ENCODE data around the gene NDUFB8. TPM values are rescaled to one million over a fixed set of nuclear protein-coding genes. Genes with fewer than 3 reads are reported as not detected.
A peak's percentile ranks its signal among the peaks of the same experiment; 100 is the strongest.

The NDUFB8 gene
- total RNA-seq, 2 donors from 2014 or later: 195 to 222 TPM

- intact Hi-C loops (cut with DNase I): loop anchor here (5.0 kb wide), 2 partner anchors 86 to 176 kb away; no protein-coding TSS in a partner anchor
- peak overlapping the region; percentile 32 to 33 for H3K4me3 ChIP-seq
- H3K9me3 ChIP-seq: no peaks in the 10 kb centered on the region
- 15% methylated on average over 7 of the region's 7 CpGs for WGBS
- TF ChIP-seq CTCF (IDR thresholded peaks at IDR 0.05) (peak; percentile 31 to 84 (median 78)), POLR2AphosphoS5 (IDR thresholded peaks at IDR 0.05) (peak; percentile 33), POLR2A (IDR thresholded peaks at IDR 0.05) (no peak)
- H3K27me3 ChIP-seq (replicated peaks; ENCODE audit: insufficient read depth): no peaks in the 10 kb centered on the region
- no peaks in the 10 kb centered on the region for H3K4me1 ChIP-seq (replicated peaks)
- DNase-seq (ENCODE audit: low spot score): peak; percentile 77
- H3K36me3 ChIP-seq: no peaks in the 10 kb centered on the region
- no peak overlapping the region for H3K27ac ChIP-seq
These were observed 10.9 kb downstream of the NDUFB8 start for GRCh38 chr10:100518761-100519241.

DNA sequence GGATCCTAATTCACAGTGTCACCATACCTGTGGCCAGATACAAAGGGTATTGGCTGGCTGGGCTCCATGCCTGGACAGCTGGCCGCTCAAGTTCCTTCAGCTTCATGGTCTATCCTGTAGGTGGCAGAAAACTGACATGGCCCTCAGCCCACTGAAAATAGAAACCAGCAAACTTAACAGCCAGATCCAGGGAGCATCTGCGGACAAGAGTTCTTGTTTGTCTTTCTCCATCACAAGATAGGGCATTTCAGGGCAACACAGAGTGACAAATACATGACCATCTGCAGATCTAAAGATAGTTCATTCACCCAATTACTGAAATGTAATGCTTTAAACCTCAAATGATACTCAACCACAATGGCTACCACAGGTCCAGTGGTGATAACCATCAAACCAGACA is 12.8 kb downstream of the NDUFB8 start:
- WGBS: 81% methylated on average over 2 of the region's 2 CpGs
- intact Hi-C loops (cut with DNase I): loop anchor here (5.0 kb wide), 2 partner anchors 85 to 175 kb away; no protein-coding TSS in a partner anchor
- no peaks in the 10 kb centered on the region for H3K4me1 ChIP-seq (replicated peaks)
- H3K27ac ChIP-seq: no peak overlapping the region
- no peak for DNase-seq (ENCODE audit: low spot score)
- H3K36me3 ChIP-seq: no peaks in the 10 kb centered on the region
- TF ChIP-seq CTCF (IDR thresholded peaks at IDR 0.05) (no peak), POLR2AphosphoS5 (IDR thresholded peaks at IDR 0.05) (no peak), POLR2A (IDR thresholded peaks at IDR 0.05) (no peak)
- no peaks in the 10 kb centered on the region for H3K9me3 ChIP-seq
- H3K4me3 ChIP-seq: no peak overlapping the region
- no peaks in the 10 kb centered on the region for H3K27me3 ChIP-seq (replicated peaks; ENCODE audit: insufficient read depth)

- Histone ChIP-seq H3K4me1 (replicated peaks) (no peaks in the 10 kb centered on the region), H3K4me3 (no peak overlapping the region), H3K27ac (no peak overlapping the region), H3K36me3 (no peaks in the 10 kb centered on the region), H3K9me3 (no peaks in the 10 kb centered on the region), H3K27me3 (replicated peaks; ENCODE audit: insufficient read depth) (no peaks in the 10 kb centered on the region)
- peak; percentile 72 for TF ChIP-seq POLR2AphosphoS5 (IDR thresholded peaks at IDR 0.05)
- no peak for TF ChIP-seq CTCF (IDR thresholded peaks at IDR 0.05)
- TF ChIP-seq POLR2A (IDR thresholded peaks at IDR 0.05): no peak
- intact Hi-C loops (cut with DNase I): loop anchor here (5.0 kb wide), 2 partner anchors 83 to 173 kb away; no protein-coding TSS in a partner anchor
- WGBS: 45% methylated on average over 3 of the region's 3 CpGs
- DNase-seq (ENCODE audit: low spot score): peak; percentile 51
These were observed 14.1 kb downstream of the NDUFB8 start for GRCh38 chr10:100515612-100516011.

DNA sequence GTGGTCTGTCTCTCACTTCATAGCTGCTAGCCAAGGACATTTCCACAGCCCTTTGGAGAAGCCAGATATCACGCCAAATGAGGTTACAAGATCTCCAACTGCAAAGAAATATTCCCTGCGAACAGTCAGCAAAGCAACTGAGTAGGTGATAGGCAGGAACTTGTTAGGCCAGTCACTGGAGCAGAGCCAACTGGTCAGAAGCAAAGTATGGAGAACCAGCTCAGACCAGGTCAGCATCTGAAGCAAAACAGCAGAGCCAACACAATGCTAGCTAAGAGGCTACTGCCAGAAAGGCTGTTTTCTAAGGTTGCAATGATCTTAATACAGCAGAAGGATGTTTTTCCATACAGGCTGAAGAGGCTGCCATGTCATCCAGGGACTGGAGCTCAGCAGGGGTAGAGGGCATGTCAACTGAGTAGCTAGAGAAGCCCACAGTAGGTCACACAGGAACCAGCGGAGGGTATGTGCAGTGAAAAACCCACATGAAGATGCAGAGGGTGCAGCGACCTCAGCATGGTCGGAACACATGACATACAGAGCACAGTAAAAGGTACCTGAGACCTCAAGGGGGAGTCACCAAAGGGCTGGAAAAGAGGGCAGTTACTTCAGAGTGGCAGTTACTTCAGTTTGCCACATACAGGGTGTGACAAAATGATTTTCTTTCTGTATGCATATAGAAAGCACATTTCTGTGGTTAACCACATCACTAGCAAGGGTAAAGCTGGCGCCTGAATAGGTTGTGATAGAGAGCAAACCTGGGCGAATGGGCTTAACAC is 18.9 kb downstream of the NDUFB8 start:
- no peaks in the 10 kb centered on the region for H3K9me3 ChIP-seq
- peak; percentile 73 for DNase-seq (ENCODE audit: low spot score)
- intact Hi-C loops (cut with DNase I): no loop called here
- no peak overlapping the region for H3K4me3 ChIP-seq
- peak; percentile 48 for TF ChIP-seq POLR2AphosphoS5 (IDR thresholded peaks at IDR 0.05)
- TF ChIP-seq POLR2A (IDR thresholded peaks at IDR 0.05): no peak
- no peaks in the 10 kb centered on the region for H3K27me3 ChIP-seq (replicated peaks; ENCODE audit: insufficient read depth)
- H3K36me3 ChIP-seq: no peaks in the 10 kb centered on the region
- 79% methylated on average over 7 of the region's 7 CpGs for WGBS
- H3K4me1 ChIP-seq (replicated peaks): no peaks in the 10 kb centered on the region
- no peak overlapping the region for H3K27ac ChIP-seq

DNA sequence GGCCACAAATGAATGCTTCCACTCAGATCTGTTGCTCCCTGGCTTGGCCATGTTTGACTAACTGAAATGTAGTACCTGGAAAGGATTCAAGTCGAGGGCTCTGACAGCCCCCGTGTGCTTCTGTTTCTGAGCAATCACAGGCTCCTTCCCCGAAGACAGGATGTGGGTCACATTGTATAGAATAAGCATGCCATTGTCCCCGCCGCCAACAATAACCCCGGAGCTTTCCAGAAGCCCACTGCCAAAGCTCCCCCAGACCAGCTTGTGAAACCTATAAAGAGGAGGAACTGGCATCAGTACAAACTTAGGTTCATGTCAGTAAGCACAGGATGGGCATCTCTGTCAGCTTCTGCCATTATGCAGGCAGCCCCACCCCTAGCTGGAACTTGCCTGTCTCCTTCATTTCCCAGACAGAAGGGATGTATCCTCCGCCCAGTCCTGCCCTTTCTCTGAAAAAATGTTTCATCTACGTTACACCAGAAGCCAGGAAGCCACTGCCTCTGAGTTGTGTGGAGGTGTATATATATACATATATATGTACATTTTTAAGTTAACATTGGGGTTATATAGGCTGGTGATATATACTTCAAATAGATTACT is 20.3 kb downstream of the NDUFB8 start:
- H3K27ac ChIP-seq: no peak overlapping the region
- no peaks in the 10 kb centered on the region for H3K9me3 ChIP-seq
- no peak overlapping the region for H3K4me3 ChIP-seq
- 52% methylated on average over 8 of the region's 8 CpGs for WGBS
- H3K27me3 ChIP-seq (replicated peaks; ENCODE audit: insufficient read depth): no peaks in the 10 kb centered on the region
- DNase-seq (ENCODE audit: low spot score): no peak
- intact Hi-C loops (cut with DNase I): no loop called here
- no peaks in the 10 kb centered on the region for H3K4me1 ChIP-seq (replicated peaks)
- no peak for TF ChIP-seq CTCF (IDR thresholded peaks at IDR 0.05)
- TF ChIP-seq POLR2A (IDR thresholded peaks at IDR 0.05): no peak
- TF ChIP-seq POLR2AphosphoS5 (IDR thresholded peaks at IDR 0.05): no peak
- no peaks in the 10 kb centered on the region for H3K36me3 ChIP-seq

Measured in prostate gland (tissue), 2 donors.